Measurements from ENCODE around the gene NEK9. TPM values are rescaled to one million over a fixed set of nuclear protein-coding genes. Genes with fewer than 3 reads are reported as not detected.

Gene NEK9
- total RNA-seq, 4 donors from 2014 or later = 47.1 to 66.1 (median 59.4) TPM

- TF ChIP-seq, protein P1, sequence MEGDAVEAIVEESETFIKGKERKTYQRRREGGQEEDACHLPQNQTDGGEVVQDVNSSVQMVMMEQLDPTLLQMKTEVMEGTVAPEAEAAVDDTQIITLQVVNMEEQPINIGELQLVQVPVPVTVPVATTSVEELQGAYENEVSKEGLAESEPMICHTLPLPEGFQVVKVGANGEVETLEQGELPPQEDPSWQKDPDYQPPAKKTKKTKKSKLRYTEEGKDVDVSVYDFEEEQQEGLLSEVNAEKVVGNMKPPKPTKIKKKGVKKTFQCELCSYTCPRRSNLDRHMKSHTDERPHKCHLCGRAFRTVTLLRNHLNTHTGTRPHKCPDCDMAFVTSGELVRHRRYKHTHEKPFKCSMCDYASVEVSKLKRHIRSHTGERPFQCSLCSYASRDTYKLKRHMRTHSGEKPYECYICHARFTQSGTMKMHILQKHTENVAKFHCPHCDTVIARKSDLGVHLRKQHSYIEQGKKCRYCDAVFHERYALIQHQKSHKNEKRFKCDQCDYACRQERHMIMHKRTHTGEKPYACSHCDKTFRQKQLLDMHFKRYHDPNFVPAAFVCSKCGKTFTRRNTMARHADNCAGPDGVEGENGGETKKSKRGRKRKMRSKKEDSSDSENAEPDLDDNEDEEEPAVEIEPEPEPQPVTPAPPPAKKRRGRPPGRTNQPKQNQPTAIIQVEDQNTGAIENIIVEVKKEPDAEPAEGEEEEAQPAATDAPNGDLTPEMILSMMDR (IDR thresholded peaks at IDR 0.05; ENCODE audit: low read depth) = no peak
Observed at GRCh38 chr14:75167325-75167724, 40.5 kb upstream of the NEK9 start.

DNA sequence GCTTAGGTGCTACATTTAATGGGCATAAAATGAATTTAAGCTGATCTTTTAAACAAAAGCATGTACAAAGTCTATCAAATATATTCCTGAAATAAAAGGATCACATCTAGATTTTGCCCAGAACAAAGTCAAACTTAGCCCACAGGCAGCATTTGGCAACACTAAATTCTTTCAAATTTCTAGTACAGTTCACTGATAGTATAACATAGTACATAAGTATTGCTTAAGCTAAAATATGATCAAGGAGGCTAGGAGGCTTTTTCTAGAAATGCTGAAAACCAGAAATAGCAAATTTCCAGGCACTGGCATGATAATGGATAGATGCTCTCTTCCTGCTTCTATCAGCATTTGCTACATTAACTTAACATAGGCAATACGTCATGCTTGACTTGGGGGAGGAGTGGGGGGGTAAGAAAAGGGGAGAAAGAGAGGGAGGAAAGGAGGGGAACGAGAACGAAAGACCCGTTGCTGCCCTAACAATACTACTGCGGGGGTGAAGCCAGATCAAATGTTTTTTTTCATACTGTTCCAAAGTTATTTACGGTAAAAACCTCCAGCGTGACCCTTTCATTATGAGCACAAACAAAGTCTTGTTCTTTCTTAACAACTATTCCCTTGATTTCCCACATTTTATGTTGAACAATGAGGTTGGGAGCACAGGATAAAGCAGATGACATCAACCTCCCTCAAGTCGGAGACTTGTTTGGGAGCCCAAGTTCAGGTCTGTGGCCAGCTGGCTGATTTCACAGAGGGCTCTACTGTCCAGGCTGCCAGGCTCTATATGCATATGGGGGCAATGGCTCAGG is 38.9 kb upstream of the NEK9 start:
- TF ChIP-seq, protein P1 (IDR thresholded peaks at IDR 0.05; ENCODE audit: low read depth) = no peak

DNA sequence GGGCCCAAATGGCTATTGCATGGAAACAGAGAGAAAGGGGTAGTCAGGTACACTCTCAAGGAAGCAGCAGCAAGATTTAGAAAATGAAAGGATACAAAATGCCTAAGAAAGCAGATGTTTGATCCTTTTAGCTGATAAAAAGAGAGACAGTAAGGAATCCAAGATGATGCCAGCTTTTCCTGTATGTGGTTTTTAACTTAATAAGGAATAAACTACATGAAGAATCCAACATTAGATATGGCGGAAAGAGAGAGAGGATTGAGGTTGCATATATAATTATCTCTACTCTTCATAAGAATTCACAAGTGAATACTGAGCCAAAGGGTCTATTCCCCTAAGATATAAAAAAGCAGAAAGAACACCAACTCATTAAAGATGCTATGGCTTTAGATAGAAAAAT is 38.0 kb upstream of the NEK9 start:
- TF ChIP-seq, protein P1 (IDR thresholded peaks at IDR 0.05; ENCODE audit: low read depth) = no peak

- TF ChIP-seq, protein P1 (IDR thresholded peaks at IDR 0.05; ENCODE audit: low read depth) = no peak
Observed at GRCh38 chr14:75163677-75164076, 36.8 kb upstream of the NEK9 start.

DNA sequence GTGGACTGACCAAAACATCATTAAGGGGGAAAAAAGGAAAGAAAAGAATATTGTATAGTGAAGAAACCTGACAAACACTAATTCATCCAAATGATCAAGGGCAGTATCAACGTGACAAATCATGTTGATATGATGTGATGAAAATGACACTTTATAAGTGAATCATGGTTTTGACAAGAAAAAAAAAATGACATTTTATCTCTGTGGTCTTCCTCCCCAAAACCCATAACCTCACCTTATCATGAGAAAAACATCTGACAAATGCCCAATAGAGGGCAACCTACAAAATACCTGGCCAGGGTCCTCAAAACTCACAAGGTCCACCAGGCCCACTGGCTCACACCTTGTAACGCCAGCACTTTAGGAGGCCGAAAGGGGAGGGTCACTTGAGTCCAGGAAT is 35.8 kb upstream of the NEK9 start:
- TF ChIP-seq, protein P1 (IDR thresholded peaks at IDR 0.05; ENCODE audit: low read depth) = no peak

GRCh38 chr14:75158843-75159614 is 32.2 kb upstream of the NEK9 start:
- TF ChIP-seq, protein P1 (IDR thresholded peaks at IDR 0.05; ENCODE audit: low read depth) = no peak

- TF ChIP-seq, protein P1 (IDR thresholded peaks at IDR 0.05; ENCODE audit: low read depth) = no peak
Observed at GRCh38 chr14:75156901-75157300, 30.1 kb upstream of the NEK9 start.

Data from subcutaneous adipose tissue (tissue), 4 donors.